ENCODE results near the gene MMAB.

MMAB gene

GRCh38 chr12:109538191-109538863, 35.0 kb downstream of the MMAB start:
- peaks cover 0 to 48% (median 36%) of the 10 kb centered on the region in 5 donors for H3K36me3 ChIP-seq (ENCODE audit: control insufficient read depth in 5 of 5, insufficient read depth in 5 of 5, low read length in 5 of 5)
- no peaks in the 10 kb centered on the region for H3K9me3 ChIP-seq (ENCODE audit: control insufficient read depth in 5 of 5, low read length in 5 of 5)
- no peak overlapping the region for H3K27ac ChIP-seq (ENCODE audit: low read depth, low read length)
- H3K4me3 ChIP-seq (ENCODE audit: low read depth in 1 of 5, low read length in 5 of 5) = no peak overlapping the region
- H3K9ac ChIP-seq (ENCODE audit: low read length in 5 of 5) = no peak overlapping the region
- no peaks in the 10 kb centered on the region for H3K27me3 ChIP-seq (ENCODE audit: control insufficient read depth in 5 of 5, insufficient read depth in 4 of 5, low read length in 5 of 5)
- no peaks in the 10 kb centered on the region for H3K4me1 ChIP-seq (ENCODE audit: control insufficient read depth in 5 of 5, insufficient read depth in 5 of 5, low read length in 5 of 5)

- Histone ChIP-seq H3K4me1 (ENCODE audit: control insufficient read depth in 5 of 5, insufficient read depth in 5 of 5, low read length in 5 of 5) (no peaks in the 10 kb centered on the region), H3K36me3 (ENCODE audit: control insufficient read depth in 5 of 5, insufficient read depth in 5 of 5, low read length in 5 of 5) (peaks cover 0 to 59% (median 48%) of the 10 kb centered on the region in 5 donors), H3K27me3 (ENCODE audit: control insufficient read depth in 5 of 5, insufficient read depth in 4 of 5, low read length in 5 of 5) (no peaks in the 10 kb centered on the region), H3K4me3 (ENCODE audit: low read depth in 1 of 5, low read length in 5 of 5) (no peak overlapping the region), H3K9ac (ENCODE audit: low read length in 5 of 5) (no peak overlapping the region), H3K27ac (ENCODE audit: low read depth, low read length) (no peak overlapping the region), H3K9me3 (ENCODE audit: control insufficient read depth in 5 of 5, low read length in 5 of 5) (no peaks in the 10 kb centered on the region)
Measured at GRCh38 chr12:109537136-109537535, 36.2 kb downstream of the MMAB start.

- peaks cover 0 to 6% (median 0%) of the 10 kb centered on the region in 5 donors for H3K4me1 ChIP-seq (ENCODE audit: control insufficient read depth in 5 of 5, insufficient read depth in 5 of 5, low read length in 5 of 5)
- H3K4me3 ChIP-seq (ENCODE audit: low read depth in 1 of 5, low read length in 5 of 5) = no peak overlapping the region
- peaks cover 4 to 72% (median 60%) of the 10 kb centered on the region in 5 donors for H3K36me3 ChIP-seq (ENCODE audit: control insufficient read depth in 5 of 5, insufficient read depth in 5 of 5, low read length in 5 of 5)
- no peaks in the 10 kb centered on the region for H3K9me3 ChIP-seq (ENCODE audit: control insufficient read depth in 5 of 5, low read length in 5 of 5)
- H3K27me3 ChIP-seq (ENCODE audit: control insufficient read depth in 5 of 5, insufficient read depth in 4 of 5, low read length in 5 of 5) = no peaks in the 10 kb centered on the region
- H3K27ac ChIP-seq (ENCODE audit: low read depth, low read length) = no peak overlapping the region
- no peak overlapping the region for H3K9ac ChIP-seq (ENCODE audit: low read length in 5 of 5)
Measured at GRCh38 chr12:109535863-109536250, 37.4 kb downstream of the MMAB start.

- Histone ChIP-seq H3K27ac (ENCODE audit: low read depth, low read length) (no peak overlapping the region), H3K4me3 (ENCODE audit: low read depth in 1 of 5, low read length in 5 of 5) (no peak overlapping the region), H3K27me3 (ENCODE audit: control insufficient read depth in 5 of 5, insufficient read depth in 4 of 5, low read length in 5 of 5) (no peaks in the 10 kb centered on the region), H3K36me3 (ENCODE audit: control insufficient read depth in 5 of 5, insufficient read depth in 5 of 5, low read length in 5 of 5) (peaks cover 6 to 77% (median 65%) of the 10 kb centered on the region in 5 donors), H3K4me1 (ENCODE audit: control insufficient read depth in 5 of 5, insufficient read depth in 5 of 5, low read length in 5 of 5) (peaks cover 0 to 6% (median 0%) of the 10 kb centered on the region in 5 donors), H3K9me3 (ENCODE audit: control insufficient read depth in 5 of 5, low read length in 5 of 5) (no peaks in the 10 kb centered on the region), H3K9ac (ENCODE audit: low read length in 5 of 5) (no peak overlapping the region)
Measured at GRCh38 chr12:109535231-109535862, 38.0 kb downstream of the MMAB start.

GRCh38 chr12:109534456-109534855, 38.8 kb downstream of the MMAB start:
- no peak overlapping the region for H3K9ac ChIP-seq (ENCODE audit: low read length in 5 of 5)
- no peaks in the 10 kb centered on the region for H3K27me3 ChIP-seq (ENCODE audit: control insufficient read depth in 5 of 5, insufficient read depth in 4 of 5, low read length in 5 of 5)
- H3K27ac ChIP-seq (ENCODE audit: low read depth, low read length) = no peak overlapping the region
- H3K4me3 ChIP-seq (ENCODE audit: low read depth in 1 of 5, low read length in 5 of 5) = no peak overlapping the region
- peaks cover 0 to 6% (median 0%) of the 10 kb centered on the region in 5 donors for H3K4me1 ChIP-seq (ENCODE audit: control insufficient read depth in 5 of 5, insufficient read depth in 5 of 5, low read length in 5 of 5)
- no peaks in the 10 kb centered on the region for H3K9me3 ChIP-seq (ENCODE audit: control insufficient read depth in 5 of 5, low read length in 5 of 5)
- H3K36me3 ChIP-seq (ENCODE audit: control insufficient read depth in 5 of 5, insufficient read depth in 5 of 5, low read length in 5 of 5) = peaks cover 6 to 86% (median 73%) of the 10 kb centered on the region in 5 donors

- no peak overlapping the region for H3K4me3 ChIP-seq (ENCODE audit: low read depth in 1 of 5, low read length in 5 of 5)
- H3K9me3 ChIP-seq (ENCODE audit: control insufficient read depth in 5 of 5, low read length in 5 of 5) = no peaks in the 10 kb centered on the region
- peaks cover 0 to 6% (median 0%) of the 10 kb centered on the region in 5 donors for H3K4me1 ChIP-seq (ENCODE audit: control insufficient read depth in 5 of 5, insufficient read depth in 5 of 5, low read length in 5 of 5)
- H3K36me3 ChIP-seq (ENCODE audit: control insufficient read depth in 5 of 5, insufficient read depth in 5 of 5, low read length in 5 of 5) = peaks cover 6 to 89% (median 75%) of the 10 kb centered on the region in 5 donors
- H3K27me3 ChIP-seq (ENCODE audit: control insufficient read depth in 5 of 5, insufficient read depth in 4 of 5, low read length in 5 of 5) = no peaks in the 10 kb centered on the region
- no peak overlapping the region for H3K9ac ChIP-seq (ENCODE audit: low read length in 5 of 5)
- H3K27ac ChIP-seq (ENCODE audit: low read depth, low read length) = no peak overlapping the region
Measured at GRCh38 chr12:109533487-109533740, 39.9 kb downstream of the MMAB start.

GRCh38 chr12:109532721-109533486, 40.4 kb downstream of the MMAB start:
- H3K9ac ChIP-seq (ENCODE audit: low read length in 5 of 5) = no peak overlapping the region
- no peak overlapping the region for H3K27ac ChIP-seq (ENCODE audit: low read depth, low read length)
- H3K4me3 ChIP-seq (ENCODE audit: low read depth in 1 of 5, low read length in 5 of 5) = no peak overlapping the region
- peaks cover 9 to 90% (median 79%) of the 10 kb centered on the region in 5 donors for H3K36me3 ChIP-seq (ENCODE audit: control insufficient read depth in 5 of 5, insufficient read depth in 5 of 5, low read length in 5 of 5)
- no peaks in the 10 kb centered on the region for H3K9me3 ChIP-seq (ENCODE audit: control insufficient read depth in 5 of 5, low read length in 5 of 5)
- peaks cover 0 to 6% (median 0%) of the 10 kb centered on the region in 5 donors for H3K4me1 ChIP-seq (ENCODE audit: control insufficient read depth in 5 of 5, insufficient read depth in 5 of 5, low read length in 5 of 5)
- H3K27me3 ChIP-seq (ENCODE audit: control insufficient read depth in 5 of 5, insufficient read depth in 4 of 5, low read length in 5 of 5) = no peaks in the 10 kb centered on the region

GRCh38 chr12:109531411-109531810, 41.9 kb downstream of the MMAB start:
- H3K36me3 ChIP-seq (ENCODE audit: control insufficient read depth in 5 of 5, insufficient read depth in 5 of 5, low read length in 5 of 5) = peaks cover 9 to 93% (median 87%) of the 10 kb centered on the region in 5 donors

GRCh38 chr12:109529691-109530640, 43.3 kb downstream of the MMAB start:
- peaks cover 16 to 91% (median 86%) of the 10 kb centered on the region in 5 donors for H3K36me3 ChIP-seq (ENCODE audit: control insufficient read depth in 5 of 5, insufficient read depth in 5 of 5, low read length in 5 of 5)
- H3K27ac ChIP-seq (ENCODE audit: low read depth, low read length) = no peak overlapping the region
- H3K4me1 ChIP-seq (ENCODE audit: control insufficient read depth in 5 of 5, insufficient read depth in 5 of 5, low read length in 5 of 5) = peaks cover 0 to 6% (median 0%) of the 10 kb centered on the region in 5 donors
- H3K9ac ChIP-seq (ENCODE audit: low read length in 5 of 5) = no peak overlapping the region
- H3K9me3 ChIP-seq (ENCODE audit: control insufficient read depth in 5 of 5, low read length in 5 of 5) = no peaks in the 10 kb centered on the region
- no peaks in the 10 kb centered on the region for H3K27me3 ChIP-seq (ENCODE audit: control insufficient read depth in 5 of 5, insufficient read depth in 4 of 5, low read length in 5 of 5)
- H3K4me3 ChIP-seq (ENCODE audit: low read depth in 1 of 5, low read length in 5 of 5) = no peak overlapping the region

More at GRCh38 chr12:109531411-109531810, 41.9 kb downstream of the MMAB start:
- Histone ChIP-seq H3K9me3 (ENCODE audit: control insufficient read depth in 5 of 5, low read length in 5 of 5) (no peaks in the 10 kb centered on the region), H3K4me3 (ENCODE audit: low read depth in 1 of 5, low read length in 5 of 5) (no peak overlapping the region), H3K27ac (ENCODE audit: low read depth, low read length) (no peak overlapping the region), H3K4me1 (ENCODE audit: control insufficient read depth in 5 of 5, insufficient read depth in 5 of 5, low read length in 5 of 5) (peaks cover 0 to 6% (median 0%) of the 10 kb centered on the region in 5 donors), H3K9ac (ENCODE audit: low read length in 5 of 5) (no peak overlapping the region), H3K27me3 (ENCODE audit: control insufficient read depth in 5 of 5, insufficient read depth in 4 of 5, low read length in 5 of 5) (no peaks in the 10 kb centered on the region)
